ENCODE results near the gene PRSS53. TPM values are rescaled to one million over a fixed set of nuclear protein-coding genes. Genes with fewer than 3 reads are reported as not detected.

Gene PRSS53
- total and polyA plus RNA-seq, 10 of the 15 experiments (the other 5 are each of a cell fraction or from before 2014, with no cell fraction given), result 0.35 to 3.4 (median 0.88) TPM; not detected in 2

GRCh38 chr16:31108035-31108793 is 19.5 kb upstream of the PRSS53 start, which contains the start of gene BCKDK (continued):
- TF ChIP-seq BCLAF1 (IDR thresholded peaks at IDR 0.05), result 0 out of 2 replicates have a peak, but pooled peaks have one; percentile 50
- TF ChIP-seq RCOR1 (conservative IDR thresholded peaks at IDR 0.05; ENCODE audit: low read depth, low read length), result no peak; the same call in 1 of the 2 replicates
- TF ChIP-seq CREM (IDR thresholded peaks at IDR 0.05; ENCODE audit: low read depth), result peak; percentile 89
- peak; percentile 13 for TF ChIP-seq PBX3 (IDR thresholded peaks at IDR 0.05; ENCODE audit: insufficient replicate concordance, low read depth, low read length)
- TF ChIP-seq ELK1 (IDR thresholded peaks at IDR 0.05; ENCODE audit: low read depth, low read length), result 0 out of 2 replicates have a peak, but pooled peaks have one; percentile 24
- peak; percentile 78; the same call in 1 of the 2 replicates for TF ChIP-seq SMARCA5 (IDR thresholded peaks at IDR 0.05)
- TF ChIP-seq FOXK2 (IDR thresholded peaks at IDR 0.05), result peak; percentile 79
- peak; percentile 27; the same call in 1 of the 2 replicates for TF ChIP-seq RUNX3 (IDR thresholded peaks at IDR 0.05; ENCODE audit: low read length)
- peak; percentile 64; the same call in 1 of the 2 replicates for TF ChIP-seq NR2F1 (conservative IDR thresholded peaks at IDR 0.05)
- TF ChIP-seq NFYB (IDR thresholded peaks at IDR 0.05; ENCODE audit: insufficient read depth, low read depth, low read length), result no peak
- TF ChIP-seq SIX5 (IDR thresholded peaks at IDR 0.05; ENCODE audit: low read depth, low read length, severe bottlenecking), result peak; percentile 90
- peak; percentile 68 for TF ChIP-seq NR2C1 (IDR thresholded peaks at IDR 0.05)
- TF ChIP-seq POLR2AphosphoS5 (IDR thresholded peaks at IDR 0.05; ENCODE audit: low read length), result peak; percentile 36; the same call in 1 of the 2 replicates
- peak; percentile 53 to 84; a peak in 3 of 4 replicates for TF ChIP-seq BHLHE40 (IDR thresholded peaks at IDR 0.05; ENCODE audit: borderline replicate concordance in 1 of 2, low read depth in 2 of 2, low read length in 1 of 2)
- TF ChIP-seq SMC3 (IDR thresholded peaks at IDR 0.05; ENCODE audit: borderline replicate concordance, low read length), result no peak
- TF ChIP-seq CHD2 (IDR thresholded peaks at IDR 0.05; ENCODE audit: borderline replicate concordance, low read depth, low read length), result peak; percentile 61; the same call in 1 of the 2 replicates
- no peak for TF ChIP-seq RAD51 (IDR thresholded peaks at IDR 0.05)
- TF ChIP-seq KLF5 (IDR thresholded peaks at IDR 0.05; ENCODE audit: partially characterized antibody), result peak; percentile 86
- 0 out of 2 replicates have a peak, but pooled peaks have one; percentile 35 for TF ChIP-seq MYB (IDR thresholded peaks at IDR 0.05; ENCODE audit: borderline replicate concordance, low read depth, low read length)
- no peak for TF ChIP-seq ZNF622 (IDR thresholded peaks at IDR 0.05)
- 0 out of 2 replicates have a peak, but pooled peaks have one; percentile 23 for TF ChIP-seq IRF3 (IDR thresholded peaks at IDR 0.05)
- peak; percentile 94 to 99 for TF ChIP-seq EGR1 (IDR thresholded peaks at IDR 0.05; ENCODE audit: borderline replicate concordance in 1 of 2, low read depth in 2 of 2, low read length in 2 of 2)

All from GM12878 (cell line).